Urinary bladder (tissue), 4 donors: ENCODE measurements around the gene AMY1B. TPM values are rescaled to one million over a fixed set of nuclear protein-coding genes. Genes with fewer than 3 reads are reported as not detected.
"Not testable (repeated sequence)": the region's sequence is repeated elsewhere in the genome, so short reads cannot be mapped to it uniquely, and the experiment has no call there.

Experiments
- DNase-seq: peaks from one replicate; pipeline ENCODE4 v3.0.0-alpha.2; 2015; ENCODE audit errors: extremely low spot score
- H3K27ac ChIP-seq: one replicate; pipeline ENCODE4 v1.5.1; 2013; ENCODE audit warnings: low read depth, mild to moderate bottlenecking, moderate library complexity
- H3K36me3 ChIP-seq: one replicate; pipeline ENCODE4 v1.6.1; 2013; ENCODE audit warnings: mild to moderate bottlenecking, moderate library complexity; ENCODE audit not compliant: insufficient read depth
- H3K4me1 ChIP-seq: one replicate; pipeline ENCODE4 v1.6.1; 2013; ENCODE audit warnings: mild to moderate bottlenecking, moderate library complexity; ENCODE audit not compliant: insufficient read depth
- H3K4me3 ChIP-seq: one replicate; pipeline ENCODE4 v1.5.1; 2013; ENCODE audit warnings: low read depth, low read length
- WGBS: extraction: QIAGEN DNeasy Blood & Tissue Kit; methylation state at CpG from one replicate; pipeline ENCODE4 v1.1.7; 2013; 5-methylcytosine and 5-hydroxymethylcytosine counted together
- polyA plus RNA-seq: library from polyadenylated mRNA; stranded (reverse); fragments of 200-250 nt; gene quantifications from one replicate; pipeline ENCODE4 v1.2.3, GENCODE V29; 2013
- small RNA-seq: library from RNA; depleted of rRNA; stranded (forward); fragments of <200 nt; gene quantifications from one replicate; pipeline ENCODE3, GENCODE V24; 2014
- total RNA-seq: library from RNA; depleted of rRNA; stranded (reverse); fragments of >200 nt; gene quantifications from one replicate; pipeline ENCODE4 v1.2.3, GENCODE V29; 2014
- donor health status: healthy with polysubstance abuse.
- donor health status: healthy.

AMY1B gene
- total and polyA plus RNA-seq, 2 donors, result not detected

GRCh38 chr1:103650889-103651288 lies 45.1 kb downstream of the AMY1B start:
- no CpG with 5 or more reads among the region's 4 CpGs for WGBS
- H3K4me3 ChIP-seq, DNase-seq, H3K4me1 ChIP-seq, H3K36me3 ChIP-seq, H3K27ac ChIP-seq: not testable (repeated sequence)

- not testable (repeated sequence) for H3K4me3 ChIP-seq, DNase-seq
- WGBS, result no CpG with 5 or more reads among the region's 3 CpGs
These were observed 45.7 kb downstream of the AMY1B start for GRCh38 chr1:103650305-103650704.

GRCh38 chr1:103643908-103644307 lies 52.1 kb downstream of the AMY1B start:
- H3K4me3 ChIP-seq, DNase-seq, H3K36me3 ChIP-seq, H3K4me1 ChIP-seq, H3K27ac ChIP-seq: not testable (repeated sequence)
- no CpG with 5 or more reads among the region's 3 CpGs for WGBS

More at GRCh38 chr1:103650305-103650704, 45.7 kb downstream of the AMY1B start:
- H3K4me1 ChIP-seq, H3K36me3 ChIP-seq, H3K27ac ChIP-seq: not testable (repeated sequence)

- DNase-seq, H3K36me3 ChIP-seq, H3K27ac ChIP-seq, H3K4me1 ChIP-seq, H3K4me3 ChIP-seq: not testable (repeated sequence)
- no CpG with 5 or more reads among the region's 3 CpGs for WGBS
These were observed 54.8 kb downstream of the AMY1B start for GRCh38 chr1:103641194-103641593.

Small RNAs within 50 kb of the gene (small RNA-seq; reads per million reads assigned to genes)
- not detected for gene AC105272.1

Other genes starting within 250 kb of the AMY1B start
- gene RNPC3, start 170.5 kb downstream of the AMY1B start, total RNA-seq, result 44.8 TPM
- gene RNPC3, start 170.5 kb downstream of the AMY1B start, polyA plus RNA-seq, result 16.0 TPM
- gene AMY2B, start 124.6 kb downstream of the AMY1B start, total RNA-seq, result 51.0 TPM
- 11.2 TPM for gene AMY2B, start 124.6 kb downstream of the AMY1B start, polyA plus RNA-seq
- gene AMY2A, start 78.8 kb downstream of the AMY1B start, total RNA-seq, result not detected
- gene AMY2A, start 78.8 kb downstream of the AMY1B start, polyA plus RNA-seq, result not detected
- gene AMY1A, start 40.5 kb downstream of the AMY1B start, total RNA-seq, result not detected
- not detected for gene AMY1A, start 40.5 kb downstream of the AMY1B start, polyA plus RNA-seq
- gene AMY1C, start 53.7 kb upstream of the AMY1B start, total RNA-seq, result not detected
- not detected for gene AMY1C, start 53.7 kb upstream of the AMY1B start, polyA plus RNA-seq